Ecto neural progenitor cell (in vitro differentiated cells): ENCODE results near the gene MOB3B.

ENCODE experiments used
- DNase-seq: peaks from one replicate; pipeline ENCODE4 v3.0.0-alpha.2; 2018; ENCODE audit warnings: low spot score

The MOB3B gene

GRCh38 chr9:27388150-27388549, 141.5 kb downstream of the MOB3B start:
- DNase-seq: no peak

GRCh38 chr9:27387722-27388121, 141.9 kb downstream of the MOB3B start:
- DNase-seq: no peak

- DNase-seq: no peak
These were observed 143.0 kb downstream of the MOB3B start for GRCh38 chr9:27386571-27387091.

GRCh38 chr9:27385606-27386322, 143.8 kb downstream of the MOB3B start:
- no peak for DNase-seq

DNA sequence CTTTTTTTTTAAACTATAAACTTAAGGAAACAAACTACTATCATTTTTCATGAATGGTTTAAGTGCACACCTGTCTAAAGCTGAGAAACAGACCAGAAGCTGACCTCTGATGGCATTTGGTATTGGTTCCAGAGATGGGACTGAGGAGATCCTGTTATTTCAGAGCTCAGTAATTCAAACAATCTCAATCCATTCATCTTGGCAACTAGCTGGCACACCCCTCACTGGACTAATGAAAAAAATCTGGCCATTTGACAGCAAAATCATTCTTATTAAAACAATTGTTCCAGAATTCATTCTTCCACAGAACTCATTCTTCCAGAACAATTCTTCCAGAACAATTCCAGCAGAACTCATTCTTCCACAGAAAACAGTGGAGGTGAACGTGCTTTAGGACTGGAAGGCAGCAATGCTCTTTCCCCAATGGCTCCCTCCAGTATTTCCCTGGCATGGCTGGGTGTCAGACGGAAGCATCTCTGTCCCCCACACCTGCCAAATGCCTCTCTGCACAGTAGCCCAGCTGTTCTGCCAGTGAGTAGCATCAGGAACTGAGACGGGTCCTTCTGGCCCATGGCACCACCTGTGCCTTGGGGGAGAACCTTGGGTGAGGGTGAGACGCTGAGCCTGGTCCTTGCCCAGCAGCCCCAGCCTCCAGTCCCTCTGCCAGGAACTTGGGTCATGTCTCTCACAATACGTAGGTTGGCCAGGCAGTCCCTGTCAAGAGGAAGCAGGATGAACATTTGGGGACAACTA, 145.2 kb downstream of the MOB3B start:
- DNase-seq: no peak

DNA sequence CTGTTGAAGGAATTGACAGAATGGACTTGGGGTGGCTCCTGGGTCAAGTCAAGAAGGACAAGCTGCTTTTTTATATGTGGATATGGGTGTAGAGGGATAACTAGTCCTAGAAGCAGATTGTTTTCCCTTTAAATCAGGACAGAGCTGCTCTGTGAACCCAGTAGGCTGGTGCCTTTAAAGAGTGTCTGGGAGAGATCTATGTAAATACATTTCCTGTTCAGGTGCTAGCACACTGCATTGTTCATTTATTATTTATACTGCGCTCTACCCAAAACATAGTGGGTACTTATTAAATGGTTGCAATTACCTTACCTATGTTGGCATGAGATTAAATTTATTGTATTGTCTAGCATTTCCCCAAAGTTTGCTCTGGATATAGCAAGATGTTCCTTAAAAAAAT, 146.1 kb downstream of the MOB3B start:
- DNase-seq: no peak

GRCh38 chr9:27382975-27383374, 146.6 kb downstream of the MOB3B start:
- DNase-seq: no peak

DNA sequence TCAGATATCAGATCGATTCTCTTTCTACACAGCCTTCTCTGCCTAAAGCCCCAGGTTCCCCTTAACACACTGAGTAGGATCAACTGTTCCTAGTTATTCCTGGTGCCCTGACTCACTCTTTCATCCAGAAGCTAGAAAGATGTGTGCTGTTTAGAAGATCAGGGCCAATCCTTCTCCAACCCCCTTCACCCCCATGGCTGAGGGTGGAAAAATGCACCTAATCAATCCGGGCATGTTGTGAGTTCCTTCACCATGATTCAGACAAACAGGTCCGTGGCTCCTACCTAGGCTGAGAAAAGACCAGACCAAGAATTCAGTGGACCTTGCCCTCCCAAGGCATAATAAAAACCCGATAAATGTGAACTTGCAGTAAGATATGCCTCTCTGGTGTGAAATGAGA, 147.3 kb downstream of the MOB3B start:
- DNase-seq: no peak

- no peak for DNase-seq
These were observed 150.0 kb downstream of the MOB3B start for GRCh38 chr9:27379311-27380251.

GRCh38 chr9:27377811-27378456, 151.7 kb downstream of the MOB3B start:
- no peak for DNase-seq

- no peak for DNase-seq
These were observed 152.3 kb downstream of the MOB3B start for GRCh38 chr9:27377147-27377807.

- no peak for DNase-seq
These were observed 155.8 kb downstream of the MOB3B start for GRCh38 chr9:27373851-27374250.

DNA sequence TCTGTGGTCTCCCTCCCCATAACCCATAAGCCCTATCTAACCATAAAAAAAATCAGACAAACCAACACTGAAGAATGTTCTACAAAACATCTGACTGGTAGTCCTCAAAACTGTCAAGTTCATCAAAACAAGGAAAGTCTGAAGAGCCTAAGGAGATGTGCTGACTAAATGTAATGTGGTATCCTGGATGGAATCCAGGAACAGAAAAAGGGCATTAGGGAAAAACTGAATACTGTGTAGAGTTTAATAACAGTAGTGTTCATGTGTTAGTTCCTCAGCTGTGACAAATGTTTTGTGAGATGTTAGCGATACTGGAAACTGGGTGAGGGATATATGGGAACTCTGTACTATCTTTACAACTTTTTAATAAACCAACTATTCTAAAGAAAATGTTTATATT, 157.0 kb downstream of the MOB3B start:
- DNase-seq: no peak

DNA sequence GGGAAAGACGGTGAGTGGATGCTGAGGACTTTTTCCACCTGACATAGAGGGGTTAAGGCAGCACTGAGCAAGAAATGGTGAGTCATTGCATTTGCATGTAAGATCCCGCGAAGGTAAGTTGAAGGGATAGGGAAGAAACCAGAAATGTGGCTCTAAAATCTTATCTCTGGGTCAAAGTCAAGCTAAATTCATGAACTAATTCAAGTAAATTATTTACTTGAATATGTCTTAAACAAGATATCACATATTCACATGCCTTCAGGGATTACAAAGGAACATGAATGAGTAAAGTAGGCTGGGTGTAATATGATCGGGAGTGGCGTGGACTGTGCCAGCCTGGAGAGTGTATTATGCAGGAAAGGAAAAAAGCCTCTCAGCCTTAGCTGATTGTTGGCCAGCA, 158.2 kb downstream of the MOB3B start:
- DNase-seq: no peak

DNA sequence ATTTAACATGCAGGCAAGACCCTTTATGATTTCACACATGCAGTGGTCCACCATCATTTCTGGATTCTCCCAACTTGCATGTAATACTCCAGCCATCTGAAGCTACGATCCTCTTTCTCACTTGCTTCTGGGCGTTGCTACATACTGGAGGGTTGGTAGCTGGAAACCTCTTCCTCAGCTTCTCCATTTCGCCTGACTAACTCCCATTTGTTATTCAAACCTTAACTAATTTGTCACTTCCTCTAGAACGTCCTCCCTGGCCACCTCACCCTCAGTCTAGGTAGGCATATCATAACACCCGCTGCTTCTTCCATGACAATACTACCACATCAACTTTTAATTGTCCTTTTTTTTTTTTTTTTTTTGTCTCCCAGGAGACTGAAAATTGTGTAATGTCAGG, 160.0 kb downstream of the MOB3B start:
- no peak for DNase-seq

DNA sequence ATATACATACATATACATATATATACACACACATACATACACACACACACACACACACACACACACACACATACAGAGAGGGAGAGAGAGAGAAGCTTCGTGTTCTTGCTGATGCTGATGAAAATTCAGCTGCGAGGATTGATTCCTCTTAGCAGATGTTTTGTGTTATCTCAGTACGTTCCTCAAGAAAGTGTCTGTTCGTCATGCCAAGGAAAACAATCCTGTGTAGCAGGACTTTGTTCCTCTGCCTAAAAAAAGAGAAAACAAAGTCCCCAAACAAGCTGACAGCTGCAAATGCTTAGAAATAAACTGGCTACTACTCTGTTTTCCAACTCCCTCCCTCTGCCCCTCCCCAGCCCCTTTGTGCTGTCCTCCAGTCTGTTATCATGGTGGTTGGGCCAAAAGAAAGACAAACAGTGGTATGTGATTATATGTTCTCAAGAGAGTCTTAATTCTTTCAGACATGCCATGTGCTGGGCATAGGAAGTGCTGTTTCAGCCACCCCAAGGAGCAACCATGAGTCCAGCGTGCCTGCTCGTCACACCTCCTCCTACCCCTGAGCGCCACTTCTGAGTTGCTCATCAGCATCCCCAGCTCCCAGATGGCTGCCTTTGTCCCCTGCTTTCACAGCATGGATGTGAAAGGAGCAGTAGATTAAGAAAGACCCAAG, 161.2 kb downstream of the MOB3B start:
- DNase-seq: no peak

GRCh38 chr9:27367921-27368315, 161.7 kb downstream of the MOB3B start:
- DNase-seq: no peak

DNA sequence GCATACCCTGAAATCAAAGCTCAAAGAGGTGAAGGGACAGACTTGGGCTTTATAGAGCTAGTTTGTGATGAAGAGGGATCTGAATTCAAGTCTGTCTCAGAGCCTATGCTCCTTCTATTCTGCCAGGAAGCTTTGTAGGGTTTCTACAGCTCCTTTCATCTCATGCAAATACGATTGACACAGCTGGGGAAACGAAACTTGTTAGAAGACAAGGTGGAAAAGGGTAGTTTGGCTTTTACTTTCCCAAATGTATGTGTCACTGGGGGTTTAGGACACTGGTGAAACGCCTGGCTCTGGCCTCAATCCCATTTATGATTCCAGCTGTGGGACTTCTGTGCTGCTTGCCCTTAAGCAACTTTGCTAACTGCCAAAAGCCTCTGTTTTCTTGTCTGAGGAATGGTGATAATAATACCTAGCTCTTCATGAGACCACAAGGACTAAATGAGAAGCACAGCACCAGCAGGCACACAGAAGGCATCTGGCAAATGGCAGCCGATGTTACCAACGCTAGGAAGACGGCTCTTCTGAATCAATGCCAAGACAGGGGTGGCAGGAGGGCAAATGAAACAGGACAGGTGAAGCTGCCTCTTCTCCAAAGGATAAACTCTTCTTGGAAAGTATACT, 162.3 kb downstream of the MOB3B start:
- DNase-seq: no peak

GRCh38 chr9:27365707-27366376, 163.8 kb downstream of the MOB3B start:
- DNase-seq: no peak
